Caco-2 (cell line): ENCODE results near the gene PDPN. TPM values are rescaled to one million over a fixed set of nuclear protein-coding genes. Genes with fewer than 3 reads are reported as not detected.

Source experiments
- BruUV-seq: library from RNA; stranded (reverse); fragments of 400-500 nt; replicated peaks from 2 replicates; lab custom pipeline; 2021; lab: Mats Ljungman, UMichigan
- CTCF ChIA-PET: fragments of 300-600 bp; sonication (Branson Sonifier 250); formaldehyde crosslinking; loops from one replicate; lab custom pipeline; 2022; ENCODE audit warnings: antibody characterized with exemption; lab: Charles Lee
- POLR2A ChIA-PET: fragments of 300-600 bp; sonication (Branson Sonifier 250); formaldehyde crosslinking; loops from one replicate; lab custom pipeline; 2022; ENCODE audit warnings: antibody characterized with exemption; lab: Charles Lee
- DNase-seq, 2 experiments: peaks; one replicate each; pipeline versions ENCODE4 v3.0.0 to v3.0.0-alpha.2; 2020 to 2022
- H3K27me3 ChIP-seq: replicated peaks from 2 replicates; pipeline ENCODE4 v1.6.0; 2011; ENCODE audit warnings: low read length; ENCODE audit not compliant: control insufficient read depth, insufficient read depth
- H3K36me3 ChIP-seq: 2 replicates; pipeline ENCODE4 v1.5.1; 2011; ENCODE audit warnings: low read length; ENCODE audit not compliant: control insufficient read depth, insufficient read depth
- H3K4me1 ChIP-seq: fragments of 250-450 bp; sonication (Bioruptor Pico); 2 replicates; pipeline ENCODE4 v1.5.1; 2020; ENCODE audit warnings: mild to moderate bottlenecking
- H3K4me3 ChIP-seq: 2 replicates; pipeline ENCODE4 v1.5.1; 2011; ENCODE audit warnings: low read depth, mild to moderate bottlenecking, control low read depth, low read length
- H3K9me3 ChIP-seq: fragments of 250-450 bp; sonication (Bioruptor Pico); 2 replicates; pipeline ENCODE4 v1.5.1; 2020; ENCODE audit warnings: mild to moderate bottlenecking, moderate library complexity
- H3K27ac Mint-ChIP-seq: one replicate; pipeline ENCODE4 v1.8.0; 2022; ENCODE audit warnings: mixed read lengths; ENCODE audit not compliant: unreplicated experiment
- H3K27me3 Mint-ChIP-seq: one replicate; pipeline ENCODE4 v1.8.0; 2022; ENCODE audit warnings: mixed read lengths; ENCODE audit not compliant: insufficient read depth, unreplicated experiment
- H3K36me3 Mint-ChIP-seq: one replicate; pipeline ENCODE4 v1.8.0; 2022; ENCODE audit warnings: mild to moderate bottlenecking, mixed read lengths; ENCODE audit not compliant: insufficient read depth, unreplicated experiment
- H3K4me1 Mint-ChIP-seq: one replicate; pipeline ENCODE4 v1.8.0; 2022; ENCODE audit warnings: low read depth, mixed read lengths; ENCODE audit not compliant: unreplicated experiment
- H3K4me3 Mint-ChIP-seq: one replicate; pipeline ENCODE4 v1.8.0; 2022; ENCODE audit warnings: mild to moderate bottlenecking, moderate library complexity, mixed read lengths; ENCODE audit not compliant: unreplicated experiment
- H3K9me3 Mint-ChIP-seq: one replicate; pipeline ENCODE4 v1.8.0; 2022; ENCODE audit warnings: mixed read lengths; ENCODE audit not compliant: unreplicated experiment
- CTCF ChIP-seq, 2 experiments: fragments of 200-600 bp in 1 of 2; IDR thresholded peaks; 1 replicate in 1 of 2; 2 replicates in 1 of 2; pipeline versions ENCODE4 v1.5.1 to v1.8.0; 2011 to 2022; ENCODE audit warnings: antibody characterized with exemption in 1 of 2, control low read depth in 1 of 2, inconsistent platforms in 1 of 2, low read depth in 1 of 2, low read length in 1 of 2, mild to moderate bottlenecking in 1 of 2, moderate library complexity in 1 of 2; ENCODE audit not compliant: insufficient read depth in 1 of 2, severe bottlenecking in 1 of 2, unreplicated experiment in 1 of 2
- intact Hi-C: fragments of 100-400 bp; cut with micrococcal nuclease; formaldehyde crosslinking; loops from one replicate; pipeline ENCODE4 v1.10.0; 2022; ENCODE audit not compliant: unreplicated experiment
- total RNA-seq: library from RNA; stranded (reverse); gene quantifications from 2 replicates; pipeline ENCODE4 v1.2.3, GENCODE V29; 2022

Gene PDPN
- total RNA-seq, 1 experiment from 2014 or later, result not detected

GRCh38 chr1:13618483-13618882, 34.9 kb downstream of the PDPN start:
- Mint-ChIP-seq H3K27me3 (peaks cover 2% of the 10 kb centered on the region), H3K9me3 (no peaks in the 10 kb centered on the region), H3K4me3 (no peak overlapping the region), H3K4me1 (no peaks in the 10 kb centered on the region), H3K27ac (no peak overlapping the region), H3K36me3 (no peaks in the 10 kb centered on the region)
- H3K4me1 ChIP-seq, result no peaks in the 10 kb centered on the region
- H3K4me3 ChIP-seq, result no peak overlapping the region
- BruUV-seq, result no TSS peak
- ChIA-PET POLR2A (no interaction called here), CTCF (no interaction called here)
- H3K9me3 ChIP-seq, result no peaks in the 10 kb centered on the region
- TF ChIP-seq CTCF (IDR thresholded peaks at IDR 0.05; ENCODE audit: insufficient read depth in 1 of 2, low read depth in 1 of 2, low read length in 1 of 2, severe bottlenecking in 1 of 2, unreplicated experiment in 1 of 2), result no peak
- intact Hi-C loops, result no loop called here
- no peaks in the 10 kb centered on the region for H3K36me3 ChIP-seq
- no peak for DNase-seq
- no peaks in the 10 kb centered on the region for H3K27me3 ChIP-seq

GRCh38 chr1:13619909-13620308, 36.3 kb downstream of the PDPN start:
- Histone ChIP-seq H3K27me3 (no peaks in the 10 kb centered on the region), H3K4me3 (no peak overlapping the region), H3K36me3 (no peaks in the 10 kb centered on the region), H3K4me1 (no peaks in the 10 kb centered on the region), H3K9me3 (no peaks in the 10 kb centered on the region)
- DNase-seq, result no peak
- CTCF ChIA-PET, result interaction anchor here (0.6 kb wide), 1 partner anchor 1318 kb away, joined by 3 read pairs; no protein-coding TSS in a partner anchor
- intact Hi-C loops, result no loop called here
- H3K36me3 Mint-ChIP-seq, result no peaks in the 10 kb centered on the region
- no peaks in the 10 kb centered on the region for H3K4me1 Mint-ChIP-seq
- no peak for TF ChIP-seq CTCF (IDR thresholded peaks at IDR 0.05; ENCODE audit: insufficient read depth in 1 of 2, low read depth in 1 of 2, low read length in 1 of 2, severe bottlenecking in 1 of 2, unreplicated experiment in 1 of 2)
- POLR2A ChIA-PET, result no interaction called here
- H3K27me3 Mint-ChIP-seq, result peaks cover 2% of the 10 kb centered on the region
- BruUV-seq, result no TSS peak
- no peak overlapping the region for H3K27ac Mint-ChIP-seq
- no peaks in the 10 kb centered on the region for H3K9me3 Mint-ChIP-seq
- H3K4me3 Mint-ChIP-seq, result no peak overlapping the region

- intact Hi-C loops, result no loop called here
- CTCF ChIA-PET, result no interaction called here
Measured at GRCh38 chr1:13620825-13621224, 37.2 kb downstream of the PDPN start.

More at GRCh38 chr1:13620825-13621224, 37.2 kb downstream of the PDPN start:
- Histone ChIP-seq H3K27me3 (no peaks in the 10 kb centered on the region), H3K9me3 (no peaks in the 10 kb centered on the region), H3K36me3 (no peaks in the 10 kb centered on the region), H3K4me3 (no peak overlapping the region), H3K4me1 (no peaks in the 10 kb centered on the region)
- no peak for DNase-seq
- H3K9me3 Mint-ChIP-seq, result no peaks in the 10 kb centered on the region
- no TSS peak for BruUV-seq
- no peak overlapping the region for H3K27ac Mint-ChIP-seq
- H3K4me1 Mint-ChIP-seq, result no peaks in the 10 kb centered on the region
- no peak for TF ChIP-seq CTCF (IDR thresholded peaks at IDR 0.05; ENCODE audit: insufficient read depth in 1 of 2, low read depth in 1 of 2, low read length in 1 of 2, severe bottlenecking in 1 of 2, unreplicated experiment in 1 of 2)
- POLR2A ChIA-PET, result no interaction called here
- no peaks in the 10 kb centered on the region for H3K27me3 Mint-ChIP-seq
- H3K4me3 Mint-ChIP-seq, result no peak overlapping the region
- no peaks in the 10 kb centered on the region for H3K36me3 Mint-ChIP-seq
